SU-DHL-6 (cell line): ENCODE measurements around the gene PPP4R3A.
A peak's percentile ranks its signal among the peaks of the same experiment; 100 is the strongest.
"Not testable (repeated sequence)": the region's sequence is repeated elsewhere in the genome, so short reads cannot be mapped to it uniquely, and the experiment has no call there.

ENCODE experiments used
- H2AFZ ChIP-seq: fragments of 200-600 bp; sonication (generic); 2 replicates; pipeline ENCODE4 v1.6.1; 2014; ENCODE audit warnings: low read depth, mild to moderate bottlenecking, moderate library complexity, mixed read lengths, antibody characterized with exemption, low read length; ENCODE audit not compliant: severe bottlenecking
- H3F3A ChIP-seq: fragments of 200-600 bp; shearing (Covaris generic); 2 replicates; pipeline ENCODE4 v1.6.0; 2016; ENCODE audit warnings: antibody characterized with exemption, mild to moderate bottlenecking; ENCODE audit not compliant: insufficient read depth
- H3K27ac ChIP-seq: fragments of 200-600 bp; sonication (generic); 2 replicates; pipeline ENCODE4 v1.5.1; 2016; ENCODE audit warnings: low read depth, mild to moderate bottlenecking, low read length, moderate library complexity, mixed read lengths
- H3K27me3 ChIP-seq: fragments of 200-600 bp; sonication (generic), shearing (Covaris generic); 2 replicates; pipeline ENCODE4 v1.6.0; 2014; ENCODE audit warnings: mild to moderate bottlenecking, low read length
- H3K36me3 ChIP-seq: fragments of 200-600 bp; sonication (generic); 2 replicates; pipeline ENCODE4 v1.6.1; 2014; ENCODE audit warnings: mild to moderate bottlenecking, low read length, mixed read lengths
- H3K4me2 ChIP-seq: fragments of 300-600, 200-600 bp; shearing (Covaris generic), sonication (generic); 2 replicates; pipeline ENCODE4 v1.6.0; 2014; ENCODE audit warnings: low read length, low read depth, mild to moderate bottlenecking; ENCODE audit not compliant: poor library complexity, severe bottlenecking
- H3K4me3 ChIP-seq: fragments of 200-600 bp; sonication (generic); 2 replicates; pipeline ENCODE4 v1.5.1; 2014; ENCODE audit warnings: antibody characterized with exemption, low read length, mild to moderate bottlenecking, mixed read lengths; ENCODE audit not compliant: insufficient read depth, poor library complexity, severe bottlenecking
- H3K79me2 ChIP-seq: fragments of 200-600 bp; sonication (generic); 2 replicates; pipeline ENCODE4 v1.6.1; 2014; ENCODE audit warnings: mild to moderate bottlenecking, low read length, moderate library complexity; ENCODE audit not compliant: insufficient read depth
- H3K9ac ChIP-seq: fragments of 200-600 bp; sonication (generic); 2 replicates; pipeline ENCODE4 v1.7.0; 2014; ENCODE audit warnings: mild to moderate bottlenecking, low read length
- H3K9me2 ChIP-seq: fragments of 200-600 bp; sonication (generic); replicated peaks from 2 replicates; pipeline ENCODE4 v1.6.1; 2014; ENCODE audit warnings: low read length; ENCODE audit not compliant: insufficient read depth
- H3K9me3 ChIP-seq: fragments of 200-600 bp; sonication (generic); 2 replicates; pipeline ENCODE4 v1.6.1; 2014; ENCODE audit warnings: low read length, mixed read lengths; ENCODE audit not compliant: insufficient read depth
- H4K20me1 ChIP-seq: fragments of 200-600 bp; sonication (generic); 2 replicates; pipeline ENCODE4 v1.6.1; 2014; ENCODE audit warnings: low read depth, mild to moderate bottlenecking, antibody characterized with exemption, low read length, moderate library complexity, mixed read lengths
- EZH2phosphoT487 ChIP-seq: fragments of 200-600 bp; sonication (generic), shearing (Covaris generic); conservative IDR thresholded peaks from 2 replicates; pipeline ENCODE4 v1.6.1; 2018; ENCODE audit warnings: mild to moderate bottlenecking, antibody characterized with exemption, low read length, moderate library complexity, mixed read lengths
- TF ChIP-seq, protein P1 (sequence below): fragments of 200-600 bp; sonication (generic); IDR thresholded peaks from one replicate; pipeline ENCODE4 v1.5.1; 2017; ENCODE audit warnings: antibody characterized with exemption, mild to moderate bottlenecking, low read length, moderate library complexity; ENCODE audit not compliant: insufficient read depth, poor library complexity, severe bottlenecking

PPP4R3A gene

DNA sequence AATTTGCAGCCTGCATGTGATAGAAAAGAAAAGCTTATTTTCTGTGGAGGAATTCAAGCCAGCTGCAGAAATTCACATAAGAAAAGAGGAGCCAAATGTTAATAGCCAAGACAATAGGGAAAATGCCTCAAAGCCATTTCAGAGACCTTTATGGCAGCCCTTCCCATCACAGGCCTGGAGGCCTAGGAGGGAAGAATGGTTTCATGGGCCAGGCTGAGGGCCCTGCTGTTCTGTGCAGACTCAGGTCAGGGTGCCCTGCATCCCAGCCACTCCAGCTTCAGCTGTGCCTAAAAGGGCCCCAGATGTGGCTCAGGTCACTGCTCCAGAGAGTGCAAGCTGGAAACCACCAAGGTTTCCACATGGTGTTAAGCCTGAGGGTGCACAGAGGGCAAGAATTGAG lies 71.3 kb downstream of the PPP4R3A start:
- no peaks in the 10 kb centered on the region for H3F3A ChIP-seq
- H3K79me2 ChIP-seq = peaks cover 62% of the 10 kb centered on the region

DNA sequence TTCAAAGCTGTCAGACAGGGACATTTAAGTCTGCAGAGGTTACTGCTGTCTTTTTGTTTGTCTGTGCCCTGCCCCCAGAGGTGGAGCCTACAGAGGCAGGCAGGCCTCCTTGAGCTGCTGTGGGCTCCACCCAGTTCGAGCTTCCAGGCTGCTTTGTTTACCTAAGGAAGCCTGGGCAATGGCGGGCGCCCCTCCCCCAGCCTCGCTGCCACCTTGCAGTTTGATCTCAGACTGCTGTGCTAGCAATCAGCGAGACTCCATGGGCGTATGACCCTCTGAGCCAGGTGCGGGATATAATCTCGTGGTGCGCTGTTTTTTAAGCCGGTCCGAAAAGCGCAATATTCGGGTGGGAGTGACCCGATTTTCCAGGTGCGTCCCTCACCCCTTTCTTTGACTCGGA lies 73.8 kb downstream of the PPP4R3A start:
- not testable (repeated sequence) for H3F3A ChIP-seq, H3K27me3 ChIP-seq, H3K27ac ChIP-seq, H3K9ac ChIP-seq, H4K20me1 ChIP-seq, H3K4me3 ChIP-seq, H3K9me2 ChIP-seq, H3K36me3 ChIP-seq, H3K4me2 ChIP-seq, H2AFZ ChIP-seq
- peaks cover 44% of the 10 kb centered on the region for H3K79me2 ChIP-seq
- H3K9me3 ChIP-seq = peaks cover 11% of the 10 kb centered on the region

More for the DNA sequence above, 71.3 kb downstream of the PPP4R3A start:
- Histone ChIP-seq H3K36me3 (peaks cover 17% of the 10 kb centered on the region), H3K4me2 (no peak overlapping the region), H4K20me1 (no peaks in the 10 kb centered on the region), H3K9me3 (peaks cover 11% of the 10 kb centered on the region), H3K27ac (no peak overlapping the region), H3K4me3 (no peak overlapping the region), H3K27me3 (no peaks in the 10 kb centered on the region), H3K9ac (no peak overlapping the region), H3K9me2 (no peaks in the 10 kb centered on the region), H2AFZ (no peak overlapping the region)
- TF ChIP-seq, protein P1, sequence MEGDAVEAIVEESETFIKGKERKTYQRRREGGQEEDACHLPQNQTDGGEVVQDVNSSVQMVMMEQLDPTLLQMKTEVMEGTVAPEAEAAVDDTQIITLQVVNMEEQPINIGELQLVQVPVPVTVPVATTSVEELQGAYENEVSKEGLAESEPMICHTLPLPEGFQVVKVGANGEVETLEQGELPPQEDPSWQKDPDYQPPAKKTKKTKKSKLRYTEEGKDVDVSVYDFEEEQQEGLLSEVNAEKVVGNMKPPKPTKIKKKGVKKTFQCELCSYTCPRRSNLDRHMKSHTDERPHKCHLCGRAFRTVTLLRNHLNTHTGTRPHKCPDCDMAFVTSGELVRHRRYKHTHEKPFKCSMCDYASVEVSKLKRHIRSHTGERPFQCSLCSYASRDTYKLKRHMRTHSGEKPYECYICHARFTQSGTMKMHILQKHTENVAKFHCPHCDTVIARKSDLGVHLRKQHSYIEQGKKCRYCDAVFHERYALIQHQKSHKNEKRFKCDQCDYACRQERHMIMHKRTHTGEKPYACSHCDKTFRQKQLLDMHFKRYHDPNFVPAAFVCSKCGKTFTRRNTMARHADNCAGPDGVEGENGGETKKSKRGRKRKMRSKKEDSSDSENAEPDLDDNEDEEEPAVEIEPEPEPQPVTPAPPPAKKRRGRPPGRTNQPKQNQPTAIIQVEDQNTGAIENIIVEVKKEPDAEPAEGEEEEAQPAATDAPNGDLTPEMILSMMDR = no peak
- no peak for TF ChIP-seq EZH2phosphoT487

DNA sequence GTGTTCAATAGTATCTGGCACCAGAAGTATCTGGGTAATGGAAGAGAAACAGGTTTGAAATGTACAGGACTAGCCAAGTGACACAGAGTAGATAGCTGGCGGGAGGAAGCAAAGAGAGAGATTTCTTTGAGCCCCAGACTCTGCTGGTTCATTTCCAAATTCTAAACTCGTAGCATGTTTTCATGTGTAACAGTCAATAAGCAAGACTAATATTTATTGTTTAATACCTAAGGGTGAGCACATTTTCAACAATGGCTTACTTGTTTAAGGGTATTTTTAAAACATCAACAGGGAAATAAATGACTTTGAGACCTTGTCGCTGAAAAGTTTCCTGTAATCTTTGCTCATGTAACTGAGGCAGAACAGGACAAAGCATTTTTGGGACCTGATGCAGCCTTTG lies 80.7 kb downstream of the PPP4R3A start:
- Histone ChIP-seq H3K9me2 (no peaks in the 10 kb centered on the region), H3K79me2 (peaks cover 49% of the 10 kb centered on the region), H3K36me3 (peaks cover 8% of the 10 kb centered on the region; the same call in 1 of the 2 replicates), H3K27ac (no peak overlapping the region), H3K4me3 (no peak overlapping the region), H4K20me1 (no peaks in the 10 kb centered on the region), H2AFZ (no peak overlapping the region), H3F3A (peaks cover 7% of the 10 kb centered on the region; the same call in 1 of the 2 replicates), H3K27me3 (no peaks in the 10 kb centered on the region), H3K9me3 (no peaks in the 10 kb centered on the region), H3K4me2 (no peak overlapping the region), H3K9ac (no peak overlapping the region)
- TF ChIP-seq, protein P1 = no peak
- TF ChIP-seq EZH2phosphoT487 = no peak

DNA sequence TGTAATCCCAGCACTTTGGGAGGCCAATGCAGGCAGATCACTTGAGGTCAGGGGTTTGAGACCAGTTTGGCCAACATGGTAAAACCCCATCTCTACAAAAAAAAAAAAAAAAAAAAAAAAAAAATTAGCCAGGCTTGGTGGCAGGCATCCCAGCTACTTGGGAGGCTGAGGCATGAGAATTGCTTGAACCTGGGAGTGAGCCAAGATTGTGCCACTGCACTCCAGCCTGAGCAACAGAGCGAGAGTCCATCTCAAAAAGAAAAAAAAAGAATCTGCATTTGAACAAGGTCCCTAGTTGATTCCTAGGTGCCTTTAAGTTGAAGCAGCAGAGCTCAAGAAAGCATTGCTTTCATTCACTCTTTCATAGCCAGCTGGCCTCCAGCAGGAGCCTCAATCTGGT lies 81.2 kb downstream of the PPP4R3A start:
- H3K4me3 ChIP-seq, H3K27me3 ChIP-seq, H3K27ac ChIP-seq, H2AFZ ChIP-seq, H3K4me2 ChIP-seq, H3K9ac ChIP-seq, H3K36me3 ChIP-seq, H4K20me1 ChIP-seq, H3K9me3 ChIP-seq, H3K9me2 ChIP-seq: not testable (repeated sequence)
- Histone ChIP-seq H3F3A (peaks cover 10% of the 10 kb centered on the region; the same call in 1 of the 2 replicates), H3K79me2 (peaks cover 49% of the 10 kb centered on the region)

DNA sequence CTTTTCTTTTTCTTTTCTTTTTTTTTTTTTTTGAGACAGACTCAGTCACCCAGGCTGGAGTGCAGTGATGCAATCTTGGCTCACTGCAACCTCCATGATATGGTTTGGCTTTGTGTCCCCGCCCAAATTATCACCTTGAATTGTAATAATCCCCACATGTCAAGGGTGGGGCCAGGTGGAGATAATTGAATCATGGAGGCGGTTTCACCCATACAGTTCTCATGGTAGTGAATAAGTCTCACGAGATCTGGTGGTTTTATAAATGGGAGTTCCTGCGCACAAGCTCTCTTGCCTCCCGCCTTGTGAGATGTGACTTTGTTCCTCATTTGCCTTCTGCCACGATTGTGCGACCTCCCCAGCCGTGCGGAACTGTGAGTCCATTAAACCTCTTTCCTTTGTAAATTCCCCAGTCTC lies 84.6 kb downstream of the PPP4R3A start:
- not testable (repeated sequence) for H3K9me3 ChIP-seq, H2AFZ ChIP-seq, H4K20me1 ChIP-seq, H3K9me2 ChIP-seq, H3K36me3 ChIP-seq, H3K27me3 ChIP-seq
- Histone ChIP-seq H3K4me3 (peak overlapping the region; percentile 58), H3K9ac (peak overlapping the region; percentile 57), H3F3A (peaks cover 10% of the 10 kb centered on the region; the same call in 1 of the 2 replicates), H3K4me2 (peak overlapping the region; percentile 54), H3K79me2 (peaks cover 47% of the 10 kb centered on the region), H3K27ac (peak overlapping the region; percentile 24; the same call in 1 of the 2 replicates)
